Liver (tissue), 9 donors: Measurements from ENCODE around the gene SKA3. TPM values are rescaled to one million over a fixed set of nuclear protein-coding genes. Genes with fewer than 3 reads are reported as not detected.
"Not testable (repeated sequence)": the region's sequence is repeated elsewhere in the genome, so short reads cannot be mapped to it uniquely, and the experiment has no call there.

ENCODE experiments used
- DNase-seq: peaks from one replicate; pipeline ENCODE4 v3.0.0-alpha.2; 2017; ENCODE audit warnings: low spot score
- H3K27ac ChIP-seq, 2 donors: one replicate each; pipeline ENCODE4 v1.7.0; 2013; ENCODE audit warnings: inconsistent platforms in 2 of 2, low read length in 2 of 2, control low read depth in 1 of 2, low read depth in 1 of 2, mild to moderate bottlenecking in 1 of 2
- H3K27me3 ChIP-seq, 4 donors: one replicate each; pipeline versions ENCODE4 v1.6.1 to v1.7.0; 2013; ENCODE audit warnings: low read length in 3 of 4, inconsistent platforms in 1 of 4, mild to moderate bottlenecking in 1 of 4, moderate library complexity in 1 of 4; ENCODE audit not compliant: control insufficient read depth in 4 of 4, insufficient read depth in 4 of 4
- H3K36me3 ChIP-seq, 4 donors: one replicate each; pipeline versions ENCODE4 v1.6.1 to v1.7.0; 2013; ENCODE audit warnings: low read length in 3 of 4, mild to moderate bottlenecking in 3 of 4, low read depth in 1 of 4, moderate library complexity in 1 of 4; ENCODE audit not compliant: control insufficient read depth in 4 of 4, insufficient read depth in 3 of 4
- H3K4me1 ChIP-seq, 4 donors: one replicate each; pipeline versions ENCODE4 v1.6.1 to v1.7.0; 2013; ENCODE audit warnings: low read length in 3 of 4, mild to moderate bottlenecking in 3 of 4, moderate library complexity in 1 of 4; ENCODE audit not compliant: control insufficient read depth in 4 of 4, insufficient read depth in 4 of 4
- H3K4me3 ChIP-seq, 3 donors: one replicate each; pipeline versions ENCODE4 v1.6.1 to v1.7.0; 2013; ENCODE audit warnings: low read length in 3 of 3, control low read depth in 1 of 3, low read depth in 1 of 3, mild to moderate bottlenecking in 1 of 3
- H3K9ac ChIP-seq, 2 donors: one replicate each; pipeline ENCODE4 v1.7.0; 2013; ENCODE audit warnings: low read length in 2 of 2, mild to moderate bottlenecking in 2 of 2, moderate library complexity in 2 of 2, control low read depth in 1 of 2, low read depth in 1 of 2
- H3K9me3 ChIP-seq, 4 donors: one replicate each; pipeline versions ENCODE4 v1.6.1 to v1.7.0; 2013; ENCODE audit warnings: low read length in 3 of 4; ENCODE audit not compliant: control insufficient read depth in 4 of 4
- EGR1 ChIP-seq, 2 donors: IDR thresholded peaks; 2 replicates each; pipeline ENCODE4 v1.6.1; 2016 to 2018; ENCODE audit warnings: antibody characterized with exemption in 2 of 2, low read depth in 2 of 2
- FOXA1 ChIP-seq: IDR thresholded peaks from 2 replicates; pipeline ENCODE4 v1.6.1; 2016; ENCODE audit warnings: antibody characterized with exemption
- FOXA2 ChIP-seq: IDR thresholded peaks from 2 replicates; pipeline ENCODE4 v1.6.1; 2016; ENCODE audit warnings: antibody characterized with exemption
- JUND ChIP-seq, 2 donors: IDR thresholded peaks; 2 replicates each; pipeline ENCODE4 v1.6.1; 2016; ENCODE audit warnings: antibody characterized with exemption in 2 of 2
- NR2F2 ChIP-seq: IDR thresholded peaks from 2 replicates; pipeline ENCODE4 v1.6.1; 2016; ENCODE audit warnings: antibody characterized with exemption
- REST ChIP-seq: IDR thresholded peaks from 2 replicates; pipeline ENCODE4 v1.6.1; 2016; ENCODE audit warnings: antibody characterized with exemption, mild to moderate bottlenecking
- TAF1 ChIP-seq: conservative IDR thresholded peaks from 2 replicates; pipeline ENCODE4 v1.6.1; 2016; ENCODE audit warnings: antibody characterized with exemption, mild to moderate bottlenecking
- YY1 ChIP-seq: IDR thresholded peaks from 2 replicates; pipeline ENCODE4 v1.6.1; 2016; ENCODE audit warnings: antibody characterized with exemption, mild to moderate bottlenecking
- WGBS: extraction: QIAGEN DNeasy Blood & Tissue Kit; methylation state at CpG from one replicate; pipeline ENCODE4 v1.1.7; 2013; 5-methylcytosine and 5-hydroxymethylcytosine counted together
- polyA plus RNA-seq, 2 donors: library from polyadenylated mRNA; stranded (reverse) in 1 of 2; unstranded in 1 of 2; fragments of 200-250 nt in 1 of 2; fragments of >200 nt in 1 of 2; fragmentation: Nextera tagmentation in 1 of 2; extraction: Ambion mirVana in 1 of 2; gene quantifications; one replicate each; pipeline versions ENCODE4 v1.2.1 to v1.2.3, GENCODE V29; 2013 to 2015
- total RNA-seq, 2 donors: library from RNA; depleted of rRNA; stranded (reverse); fragments of >200 nt; gene quantifications; one replicate each; pipeline ENCODE4 v1.2.3, GENCODE V29; 2014
- TF ChIP-seq, protein P1 (sequence below): IDR thresholded peaks from 2 replicates; pipeline ENCODE4 v1.6.1; 2016; ENCODE audit warnings: antibody characterized with exemption
- TF ChIP-seq, protein P2 (sequence below): IDR thresholded peaks from 2 replicates; pipeline ENCODE4 v1.6.1; 2016; ENCODE audit warnings: antibody characterized with exemption
- TF ChIP-seq, protein P3 (sequence below): IDR thresholded peaks from 2 replicates; pipeline ENCODE4 v1.6.1; 2016; ENCODE audit warnings: antibody characterized with exemption
- donor health status: healthy.
- donor health status: healthy.
- donor health status: healthy.
- donor health status: healthy.
- donor health status: healthy.

The SKA3 gene
- total and polyA plus RNA-seq, 4 donors: under 0.01 to 4.9 (median 0.52) TPM

DNA sequence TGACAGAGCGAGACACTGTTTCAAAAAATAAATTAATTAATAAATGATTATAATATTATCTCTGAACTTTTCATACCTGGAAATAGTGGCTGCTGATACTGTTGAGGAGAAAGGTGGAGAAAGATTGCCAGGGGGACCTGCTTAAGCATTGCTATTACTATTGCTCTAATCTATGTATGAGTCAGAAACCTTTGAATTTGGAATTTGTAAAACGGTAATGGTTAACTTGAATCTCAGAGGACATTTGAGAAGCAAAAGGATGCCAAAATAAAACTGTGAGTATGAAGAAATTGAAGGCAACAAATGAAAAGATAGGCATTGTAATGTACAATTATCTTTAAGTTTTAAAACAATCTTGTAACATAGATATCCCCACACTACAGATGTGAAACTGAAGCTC lies 5.3 kb upstream of the SKA3 start (continued):
- TF ChIP-seq FOXA1 (no peak), EGR1 (IDR thresholded peaks at IDR 0.05; ENCODE audit: low read depth in 2 of 2) (no peak), JUND (IDR thresholded peaks at IDR 0.05) (no peak), NR2F2 (no peak), FOXA2 (no peak), YY1 (no peak)
- TF ChIP-seq, protein P1, sequence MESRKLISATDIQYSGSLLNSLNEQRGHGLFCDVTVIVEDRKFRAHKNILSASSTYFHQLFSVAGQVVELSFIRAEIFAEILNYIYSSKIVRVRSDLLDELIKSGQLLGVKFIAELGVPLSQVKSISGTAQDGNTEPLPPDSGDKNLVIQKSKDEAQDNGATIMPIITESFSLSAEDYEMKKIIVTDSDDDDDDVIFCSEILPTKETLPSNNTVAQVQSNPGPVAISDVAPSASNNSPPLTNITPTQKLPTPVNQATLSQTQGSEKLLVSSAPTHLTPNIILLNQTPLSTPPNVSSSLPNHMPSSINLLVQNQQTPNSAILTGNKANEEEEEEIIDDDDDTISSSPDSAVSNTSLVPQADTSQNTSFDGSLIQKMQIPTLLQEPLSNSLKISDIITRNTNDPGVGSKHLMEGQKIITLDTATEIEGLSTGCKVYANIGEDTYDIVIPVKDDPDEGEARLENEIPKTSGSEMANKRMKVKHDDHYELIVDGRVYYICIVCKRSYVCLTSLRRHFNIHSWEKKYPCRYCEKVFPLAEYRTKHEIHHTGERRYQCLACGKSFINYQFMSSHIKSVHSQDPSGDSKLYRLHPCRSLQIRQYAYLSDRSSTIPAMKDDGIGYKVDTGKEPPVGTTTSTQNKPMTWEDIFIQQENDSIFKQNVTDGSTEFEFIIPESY: no peak
- TF ChIP-seq, protein P2, sequence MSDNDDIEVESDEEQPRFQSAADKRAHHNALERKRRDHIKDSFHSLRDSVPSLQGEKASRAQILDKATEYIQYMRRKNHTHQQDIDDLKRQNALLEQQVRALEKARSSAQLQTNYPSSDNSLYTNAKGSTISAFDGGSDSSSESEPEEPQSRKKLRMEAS: no peak
- TF ChIP-seq, protein P3, sequence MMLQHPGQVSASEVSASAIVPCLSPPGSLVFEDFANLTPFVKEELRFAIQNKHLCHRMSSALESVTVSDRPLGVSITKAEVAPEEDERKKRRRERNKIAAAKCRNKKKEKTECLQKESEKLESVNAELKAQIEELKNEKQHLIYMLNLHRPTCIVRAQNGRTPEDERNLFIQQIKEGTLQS: no peak

DNA sequence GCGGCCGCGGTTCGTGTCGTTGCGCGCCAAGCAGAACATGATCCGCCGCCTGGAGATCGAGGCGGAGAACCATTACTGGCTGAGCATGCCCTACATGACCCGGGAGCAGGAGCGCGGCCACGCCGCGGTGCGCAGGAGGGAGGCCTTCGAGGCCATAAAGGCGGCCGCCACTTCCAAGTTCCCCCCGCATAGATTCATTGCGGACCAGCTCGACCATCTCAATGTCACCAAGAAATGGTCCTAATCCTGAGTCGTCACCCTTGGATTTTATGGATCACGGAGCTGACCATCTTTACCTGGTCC lies 581 bp upstream of the SKA3 start:
- H3K36me3 ChIP-seq: peaks cover 0 to 2% (median 0%) of the 10 kb centered on the region in 4 donors
- peaks cover 6 to 19% (median 15%) of the 10 kb centered on the region in 4 donors for H3K4me1 ChIP-seq
- under 1% methylated on average over 26 of the region's 26 CpGs for WGBS
- DNase-seq: no peak
- TF ChIP-seq, protein P3: no peak
- TF ChIP-seq TAF1: peak; percentile 83
- H3K27ac ChIP-seq: peak overlapping the region; percentile 78 to 93
- H3K9me3 ChIP-seq: no peaks in the 10 kb centered on the region
- H3K27me3 ChIP-seq: no peaks in the 10 kb centered on the region
- H3K4me3 ChIP-seq: peak overlapping the region; percentile 57 to 84 (median 68)
- H3K9ac ChIP-seq: peak overlapping the region; percentile 81 to 86

- TF ChIP-seq, protein P3: no peak
- no peak for TF ChIP-seq REST
- no peak for TF ChIP-seq FOXA1
- TF ChIP-seq, protein P1: no peak
- TF ChIP-seq EGR1 (IDR thresholded peaks at IDR 0.05; ENCODE audit: low read depth in 2 of 2): no peak
- TF ChIP-seq YY1: no peak
- no peak for DNase-seq
- Histone ChIP-seq H3K27me3 (no peaks in the 10 kb centered on the region), H3K9me3 (no peaks in the 10 kb centered on the region), H3K27ac (peak overlapping the region in 1 of 2 donors; percentile 78), H3K4me1 (peaks cover 6 to 19% (median 15%) of the 10 kb centered on the region in 4 donors), H3K36me3 (peaks cover 0 to 2% (median 0%) of the 10 kb centered on the region in 4 donors), H3K4me3 (peak overlapping the region; percentile 57 to 84 (median 68)), H3K9ac (peak overlapping the region in 1 of 2 donors; percentile 32)
- 1% methylated on average over 13 of the region's 13 CpGs for WGBS
These were observed 617 bp downstream of the SKA3 start for GRCh38 chr13:21175656-21176214.

GRCh38 chr13:21173767-21174166 lies 2.6 kb downstream of the SKA3 start:
- not testable (repeated sequence) for H3K9ac ChIP-seq, H3K27me3 ChIP-seq, H3K36me3 ChIP-seq, H3K9me3 ChIP-seq, DNase-seq, H3K4me3 ChIP-seq, H3K27ac ChIP-seq
- peaks cover 6 to 19% (median 15%) of the 10 kb centered on the region in 4 donors for H3K4me1 ChIP-seq
- 0% methylated on average over 1 of the region's 1 CpG for WGBS
